Tibial nerve (tissue), 4 donors: ENCODE results near the gene M1AP. TPM values are rescaled to one million over a fixed set of nuclear protein-coding genes. Genes with fewer than 3 reads are reported as not detected.

Source experiments
- DNase-seq, 2 donors: peaks; one replicate each; pipeline ENCODE4 v3.0.0-alpha.2; 2019; ENCODE audit warnings: low spot score in 2 of 2
- H3K27ac ChIP-seq, 4 donors: fragments of 200-600 bp; sonication (generic) in 3 of 4; one replicate each; pipeline ENCODE4 v1.5.1; 2017 to 2019; ENCODE audit warnings: mild to moderate bottlenecking in 1 of 4
- H3K27me3 ChIP-seq, 2 donors: fragments of 200-600 bp; sonication (generic) in 1 of 2; one replicate each; pipeline versions ENCODE4 v1.5.1 to v1.6.0; 2017 to 2019
- H3K36me3 ChIP-seq, 3 donors: fragments of 200-600 bp; sonication (generic); one replicate each; pipeline ENCODE4 v1.5.1; 2018 to 2019
- H3K4me1 ChIP-seq, 4 donors: fragments of 200-600 bp; sonication (generic) in 3 of 4; one replicate each; pipeline ENCODE4 v1.5.1; 2017 to 2019
- H3K4me3 ChIP-seq, 4 donors: fragments of 200-600 bp; sonication (generic) in 3 of 4; one replicate each; pipeline ENCODE4 v1.5.1; 2017 to 2019; ENCODE audit warnings: mild to moderate bottlenecking in 1 of 4, moderate library complexity in 1 of 4
- H3K9me3 ChIP-seq, 4 donors: fragments of 200-600 bp; sonication (generic) in 3 of 4; one replicate each; pipeline ENCODE4 v1.5.1; 2017 to 2019
- EP300 ChIP-seq, 2 donors: sonication (generic); formaldehyde crosslinking; IDR thresholded peaks; one replicate each; pipeline ENCODE4 v1.6.1; 2017; ENCODE audit warnings: antibody characterized with exemption in 2 of 2, mild to moderate bottlenecking in 1 of 2
- POLR2A ChIP-seq, 2 donors: fragments of 450-650 bp; IDR thresholded peaks; one replicate each; pipeline ENCODE4 v1.6.1; 2017; ENCODE audit warnings: antibody characterized with exemption in 2 of 2, mild to moderate bottlenecking in 2 of 2, moderate library complexity in 2 of 2
- WGBS, 2 donors: methylation state at CpG; one replicate each; pipeline ENCODE4 v1.1.5; 2018; 5-methylcytosine and 5-hydroxymethylcytosine counted together
- total RNA-seq, 4 donors: library from RNA; depleted of rRNA; stranded (reverse); fragments of >200 nt; gene quantifications; one replicate each; pipeline ENCODE4 v1.1.0, GENCODE V29; 2016
- TF ChIP-seq, protein P1 (sequence below), 5 experiments: fragments of 200-600 bp in 3 of 5; fragments of 450-650 bp in 2 of 5; sonication (generic) in 3 of 5; IDR thresholded peaks; one replicate each; pipeline ENCODE4 v1.5.1; 2016 to 2019; ENCODE audit warnings: antibody characterized with exemption in 5 of 5, mild to moderate bottlenecking in 3 of 5, moderate library complexity in 2 of 5

The M1AP gene
- total RNA-seq, 4 donors from 2014 or later: 0.21 TPM; not detected in 3

DNA sequence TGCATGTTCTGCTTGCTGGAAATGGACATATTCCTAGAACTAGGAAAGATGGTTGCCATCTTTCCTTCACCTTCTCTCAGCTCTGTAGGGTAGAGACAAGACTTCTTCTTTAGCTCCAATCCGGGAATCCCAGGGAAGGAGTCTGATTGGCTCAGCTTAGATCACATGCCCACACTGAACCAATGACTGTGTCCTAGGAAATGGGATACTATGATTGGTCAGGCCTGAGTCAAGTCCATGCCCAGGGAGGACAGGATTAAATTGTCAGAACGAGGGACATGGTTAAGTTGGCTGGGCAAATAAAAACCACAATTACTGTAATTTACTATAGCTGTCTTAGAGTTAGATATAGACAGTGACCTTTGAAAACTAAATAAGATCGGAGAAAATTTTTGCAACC, 37.3 kb upstream of the M1AP start:
- Histone ChIP-seq H3K27me3 (no peaks in the 10 kb centered on the region), H3K4me3 (no peak overlapping the region), H3K36me3 (peaks cover 0 to 37% (median 0%) of the 10 kb centered on the region in 3 donors), H3K4me1 (no peaks in the 10 kb centered on the region), H3K9me3 (no peaks in the 10 kb centered on the region), H3K27ac (no peak overlapping the region)
- WGBS, 2 donors: 86 to 88% methylated on average over 3 of the region's 3 CpGs
- DNase-seq: no peak
- TF ChIP-seq, protein P1, sequence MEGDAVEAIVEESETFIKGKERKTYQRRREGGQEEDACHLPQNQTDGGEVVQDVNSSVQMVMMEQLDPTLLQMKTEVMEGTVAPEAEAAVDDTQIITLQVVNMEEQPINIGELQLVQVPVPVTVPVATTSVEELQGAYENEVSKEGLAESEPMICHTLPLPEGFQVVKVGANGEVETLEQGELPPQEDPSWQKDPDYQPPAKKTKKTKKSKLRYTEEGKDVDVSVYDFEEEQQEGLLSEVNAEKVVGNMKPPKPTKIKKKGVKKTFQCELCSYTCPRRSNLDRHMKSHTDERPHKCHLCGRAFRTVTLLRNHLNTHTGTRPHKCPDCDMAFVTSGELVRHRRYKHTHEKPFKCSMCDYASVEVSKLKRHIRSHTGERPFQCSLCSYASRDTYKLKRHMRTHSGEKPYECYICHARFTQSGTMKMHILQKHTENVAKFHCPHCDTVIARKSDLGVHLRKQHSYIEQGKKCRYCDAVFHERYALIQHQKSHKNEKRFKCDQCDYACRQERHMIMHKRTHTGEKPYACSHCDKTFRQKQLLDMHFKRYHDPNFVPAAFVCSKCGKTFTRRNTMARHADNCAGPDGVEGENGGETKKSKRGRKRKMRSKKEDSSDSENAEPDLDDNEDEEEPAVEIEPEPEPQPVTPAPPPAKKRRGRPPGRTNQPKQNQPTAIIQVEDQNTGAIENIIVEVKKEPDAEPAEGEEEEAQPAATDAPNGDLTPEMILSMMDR (IDR thresholded peaks at IDR 0.05): no peak
- TF ChIP-seq EP300 (IDR thresholded peaks at IDR 0.05): no peak
- no peak for TF ChIP-seq POLR2A (IDR thresholded peaks at IDR 0.05)

DNA sequence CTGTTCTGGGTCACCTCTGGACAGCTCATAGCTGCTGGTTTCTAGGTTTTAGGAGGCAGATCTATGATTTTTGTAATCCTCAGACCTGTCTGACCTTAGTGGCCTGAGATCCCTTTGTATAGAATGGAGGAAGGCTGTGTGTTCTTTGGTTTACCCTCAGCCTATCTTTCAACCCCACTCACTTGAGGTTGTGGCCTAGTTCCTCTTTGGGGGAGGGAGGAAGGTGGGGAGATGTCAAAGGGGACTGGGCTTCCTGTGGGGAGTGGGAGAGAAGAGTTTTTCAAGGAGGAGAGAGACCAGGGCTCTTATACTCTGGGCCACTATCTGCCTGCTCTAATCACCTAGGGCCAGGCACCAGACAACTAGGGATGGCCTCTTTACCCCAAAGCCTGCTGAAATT, 34.4 kb upstream of the M1AP start:
- DNase-seq: no peak
- TF ChIP-seq, protein P1 (IDR thresholded peaks at IDR 0.05): no peak
- H3K27ac ChIP-seq: no peak overlapping the region
- no peaks in the 10 kb centered on the region for H3K9me3 ChIP-seq
- no peak overlapping the region for H3K4me3 ChIP-seq
- no peaks in the 10 kb centered on the region for H3K27me3 ChIP-seq
- H3K36me3 ChIP-seq: peaks cover 0 to 63% (median 0%) of the 10 kb centered on the region in 3 donors
- H3K4me1 ChIP-seq: no peaks in the 10 kb centered on the region

GRCh38 chr2:74679615-74680014, 31.5 kb upstream of the M1AP start:
- Histone ChIP-seq H3K27me3 (no peaks in the 10 kb centered on the region), H3K9me3 (no peaks in the 10 kb centered on the region), H3K27ac (no peak overlapping the region), H3K4me3 (no peak overlapping the region), H3K4me1 (no peaks in the 10 kb centered on the region), H3K36me3 (peaks cover 2 to 77% (median 14%) of the 10 kb centered on the region in 3 donors)
- whole genome bisulfite sequencing, 2 donors: 94 to 99% methylated on average over 8 to 15 of the region's 15 CpGs
- TF ChIP-seq, protein P1 (IDR thresholded peaks at IDR 0.05): no peak
- no peak for TF ChIP-seq POLR2A (IDR thresholded peaks at IDR 0.05)
- TF ChIP-seq EP300 (IDR thresholded peaks at IDR 0.05): no peak
- no peak for DNase-seq

DNA sequence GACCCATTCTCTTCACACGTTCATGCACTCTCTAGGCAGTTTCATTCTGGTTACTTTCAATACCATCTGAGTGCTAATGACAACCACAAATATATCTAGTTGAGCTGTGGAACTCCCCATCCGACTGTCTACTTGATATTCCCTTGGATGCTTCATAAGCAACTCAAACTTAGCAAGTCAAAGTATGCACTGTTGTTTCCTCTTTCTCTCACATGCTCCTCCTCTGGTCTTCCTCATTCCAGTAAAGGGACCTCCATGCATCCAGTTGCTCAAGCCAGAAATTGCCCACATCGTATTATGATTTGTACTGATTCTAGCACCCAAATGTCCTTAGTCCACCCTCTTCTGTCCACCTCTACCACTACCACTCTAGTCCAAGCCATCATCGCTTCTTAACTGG, 28.2 kb upstream of the M1AP start:
- Histone ChIP-seq H3K4me1 (no peaks in the 10 kb centered on the region), H3K9me3 (no peaks in the 10 kb centered on the region), H3K27me3 (no peaks in the 10 kb centered on the region), H3K4me3 (no peak overlapping the region), H3K27ac (no peak overlapping the region), H3K36me3 (peaks cover 2 to 88% (median 14%) of the 10 kb centered on the region in 3 donors)
- DNase-seq: no peak
- WGBS, 2 donors: 89 to 93% methylated on average over 4 of the region's 4 CpGs
- no peak for TF ChIP-seq POLR2A (IDR thresholded peaks at IDR 0.05)

DNA sequence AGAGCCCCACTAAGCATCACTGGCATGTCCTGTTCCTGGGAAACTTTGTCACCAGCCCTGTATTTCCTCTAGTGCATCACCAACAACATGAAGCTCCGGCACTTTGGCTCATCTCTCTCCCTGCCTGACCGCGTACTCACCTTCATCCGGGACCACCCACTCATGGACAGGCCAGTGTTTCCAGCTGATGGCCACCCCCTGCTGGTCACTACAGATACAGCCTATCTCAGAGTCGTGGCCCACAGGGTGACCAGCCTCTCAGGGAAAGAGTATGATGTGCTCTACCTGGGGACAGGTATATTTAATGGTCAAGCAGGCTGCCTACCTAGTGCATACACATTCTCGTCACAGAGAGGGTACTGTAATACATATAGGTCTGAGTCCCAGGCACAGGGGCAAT, 27.0 kb upstream of the M1AP start:
- no peak overlapping the region for H3K27ac ChIP-seq
- 84 to 86% methylated on average over 6 of the region's 6 CpGs for WGBS, 2 donors
- H3K27me3 ChIP-seq: no peaks in the 10 kb centered on the region
- no peaks in the 10 kb centered on the region for H3K9me3 ChIP-seq
- peaks cover 2 to 75% (median 14%) of the 10 kb centered on the region in 3 donors for H3K36me3 ChIP-seq
- TF ChIP-seq, protein P1 (IDR thresholded peaks at IDR 0.05): no peak
- TF ChIP-seq POLR2A (IDR thresholded peaks at IDR 0.05) (no peak), EP300 (IDR thresholded peaks at IDR 0.05) (no peak)
- no peaks in the 10 kb centered on the region for H3K4me1 ChIP-seq
- no peak for DNase-seq
- no peak overlapping the region for H3K4me3 ChIP-seq
